ENCODE results near the gene DEAF1. TPM values are rescaled to one million over a fixed set of nuclear protein-coding genes. Genes with fewer than 3 reads are reported as not detected.

DEAF1 gene
- total and polyA plus RNA-seq, 2 of the 13 experiments (the other 11 are each of a cell fraction or from before 2014, with no cell fraction given), result 22.3 to 29.6 TPM

GRCh38 chr11:729492-730074, 34.6 kb upstream of the DEAF1 start (continued):
- TF ChIP-seq, protein P1, sequence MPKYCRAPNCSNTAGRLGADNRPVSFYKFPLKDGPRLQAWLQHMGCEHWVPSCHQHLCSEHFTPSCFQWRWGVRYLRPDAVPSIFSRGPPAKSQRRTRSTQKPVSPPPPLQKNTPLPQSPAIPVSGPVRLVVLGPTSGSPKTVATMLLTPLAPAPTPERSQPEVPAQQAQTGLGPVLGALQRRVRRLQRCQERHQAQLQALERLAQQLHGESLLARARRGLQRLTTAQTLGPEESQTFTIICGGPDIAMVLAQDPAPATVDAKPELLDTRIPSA (CRISPR knock-in tag; IDR thresholded peaks at IDR 0.05; ENCODE audit: borderline replicate concordance), result no peak
- TF ChIP-seq ZMYM3 (CRISPR knock-in tag; IDR thresholded peaks at IDR 0.05), result no peak
- TF ChIP-seq, protein P2, sequence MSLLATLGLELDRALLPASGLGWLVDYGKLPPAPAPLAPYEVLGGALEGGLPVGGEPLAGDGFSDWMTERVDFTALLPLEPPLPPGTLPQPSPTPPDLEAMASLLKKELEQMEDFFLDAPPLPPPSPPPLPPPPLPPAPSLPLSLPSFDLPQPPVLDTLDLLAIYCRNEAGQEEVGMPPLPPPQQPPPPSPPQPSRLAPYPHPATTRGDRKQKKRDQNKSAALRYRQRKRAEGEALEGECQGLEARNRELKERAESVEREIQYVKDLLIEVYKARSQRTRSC (CRISPR knock-in tag; IDR thresholded peaks at IDR 0.05; ENCODE audit: low read depth), result no peak
- TF ChIP-seq, protein P3, sequence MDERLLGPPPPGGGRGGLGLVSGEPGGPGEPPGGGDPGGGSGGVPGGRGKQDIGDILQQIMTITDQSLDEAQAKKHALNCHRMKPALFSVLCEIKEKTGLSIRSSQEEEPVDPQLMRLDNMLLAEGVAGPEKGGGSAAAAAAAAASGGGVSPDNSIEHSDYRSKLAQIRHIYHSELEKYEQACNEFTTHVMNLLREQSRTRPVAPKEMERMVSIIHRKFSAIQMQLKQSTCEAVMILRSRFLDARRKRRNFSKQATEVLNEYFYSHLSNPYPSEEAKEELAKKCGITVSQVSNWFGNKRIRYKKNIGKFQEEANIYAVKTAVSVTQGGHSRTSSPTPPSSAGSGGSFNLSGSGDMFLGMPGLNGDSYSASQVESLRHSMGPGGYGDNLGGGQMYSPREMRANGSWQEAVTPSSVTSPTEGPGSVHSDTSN (CRISPR knock-in tag; IDR thresholded peaks at IDR 0.05), result no peak
- TF ChIP-seq, protein P4, sequence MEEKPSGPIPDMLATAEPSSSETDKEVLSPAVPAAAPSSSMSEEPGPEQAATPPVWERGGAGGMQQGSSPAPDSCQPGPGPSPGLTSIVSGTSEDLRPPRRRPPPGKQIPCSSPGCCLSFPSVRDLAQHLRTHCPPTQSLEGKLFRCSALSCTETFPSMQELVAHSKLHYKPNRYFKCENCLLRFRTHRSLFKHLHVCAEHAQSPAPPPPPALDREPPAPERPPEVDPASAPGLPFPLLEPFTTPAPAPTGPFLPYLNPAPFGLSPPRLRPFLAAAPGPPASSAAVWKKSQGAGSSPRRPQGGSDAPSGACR (CRISPR knock-in tag; IDR thresholded peaks at IDR 0.05), result no peak
- no peak for TF ChIP-seq NFIB (CRISPR knock-in tag; IDR thresholded peaks at IDR 0.05; ENCODE audit: borderline replicate concordance)
- TF ChIP-seq ZNF12 (CRISPR knock-in tag; IDR thresholded peaks at IDR 0.05), result peak; percentile 4; the same call in 1 of the 2 replicates
- no peak for TF ChIP-seq BCL6 (CRISPR knock-in tag; IDR thresholded peaks at IDR 0.05)
- TF ChIP-seq SMARCC2 (IDR thresholded peaks at IDR 0.05), result no peak
- TF ChIP-seq RFX1 (IDR thresholded peaks at IDR 0.05), result no peak
- TF ChIP-seq, protein P5, sequence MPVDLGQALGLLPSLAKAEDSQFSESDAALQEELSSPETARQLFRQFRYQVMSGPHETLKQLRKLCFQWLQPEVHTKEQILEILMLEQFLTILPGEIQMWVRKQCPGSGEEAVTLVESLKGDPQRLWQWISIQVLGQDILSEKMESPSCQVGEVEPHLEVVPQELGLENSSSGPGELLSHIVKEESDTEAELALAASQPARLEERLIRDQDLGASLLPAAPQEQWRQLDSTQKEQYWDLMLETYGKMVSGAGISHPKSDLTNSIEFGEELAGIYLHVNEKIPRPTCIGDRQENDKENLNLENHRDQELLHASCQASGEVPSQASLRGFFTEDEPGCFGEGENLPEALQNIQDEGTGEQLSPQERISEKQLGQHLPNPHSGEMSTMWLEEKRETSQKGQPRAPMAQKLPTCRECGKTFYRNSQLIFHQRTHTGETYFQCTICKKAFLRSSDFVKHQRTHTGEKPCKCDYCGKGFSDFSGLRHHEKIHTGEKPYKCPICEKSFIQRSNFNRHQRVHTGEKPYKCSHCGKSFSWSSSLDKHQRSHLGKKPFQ (CRISPR knock-in tag; IDR thresholded peaks at IDR 0.05; ENCODE audit: insufficient replicate concordance), result no peak
- 0 out of 2 replicates have a peak, but pooled peaks have one; percentile 33 for TF ChIP-seq ZBTB38 (CRISPR knock-in tag; IDR thresholded peaks at IDR 0.05)
- TF ChIP-seq POLR2AphosphoS5 (IDR thresholded peaks at IDR 0.05; ENCODE audit: low read depth, low read length), result 0 out of 2 replicates have a peak, but pooled peaks have one; percentile 43
- no peak for TF ChIP-seq ZNF431 (CRISPR knock-in tag; IDR thresholded peaks at IDR 0.05; ENCODE audit: borderline replicate concordance, low read depth)
- TF ChIP-seq, protein P6, sequence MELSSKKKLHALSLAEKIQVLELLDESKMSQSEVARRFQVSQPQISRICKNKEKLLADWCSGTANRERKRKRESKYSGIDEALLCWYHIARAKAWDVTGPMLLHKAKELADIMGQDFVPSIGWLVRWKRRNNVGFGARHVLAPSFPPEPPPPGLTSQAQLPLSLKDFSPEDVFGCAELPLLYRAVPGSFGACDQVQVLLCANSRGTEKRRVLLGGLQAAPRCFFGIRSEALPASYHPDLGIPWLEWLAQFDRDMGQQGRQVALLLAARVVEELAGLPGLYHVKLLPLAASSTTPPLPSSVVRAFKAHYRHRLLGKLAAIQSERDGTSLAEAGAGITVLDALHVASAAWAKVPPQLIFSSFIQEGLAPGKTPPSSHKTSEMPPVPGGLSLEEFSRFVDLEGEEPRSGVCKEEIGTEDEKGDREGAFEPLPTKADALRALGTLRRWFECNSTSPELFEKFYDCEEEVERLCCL (CRISPR knock-in tag; IDR thresholded peaks at IDR 0.05; ENCODE audit: borderline replicate concordance), result no peak; the same call in 1 of the 2 replicates
- no peak for TF ChIP-seq FOSL2 (CRISPR knock-in tag; IDR thresholded peaks at IDR 0.05)
- 0 out of 2 replicates have a peak, but pooled peaks have one; percentile 85 for TF ChIP-seq FIP1L1 (IDR thresholded peaks at IDR 0.05; ENCODE audit: borderline replicate concordance, insufficient read depth, low read depth, low read length)
- no peak for TF ChIP-seq ZSCAN25 (CRISPR knock-in tag; IDR thresholded peaks at IDR 0.05)
- TF ChIP-seq MBD4 (IDR thresholded peaks at IDR 0.05; ENCODE audit: borderline replicate concordance, low read length), result no peak
- peak; percentile 99 for TF ChIP-seq ZXDC (CRISPR knock-in tag; IDR thresholded peaks at IDR 0.05)
- no peak; the same call in 1 of the 2 replicates for TF ChIP-seq HDAC1 (CRISPR knock-in tag; IDR thresholded peaks at IDR 0.05)
